HT1080 (cell line): ENCODE data around the gene GGTA1. TPM values are rescaled to one million over a fixed set of nuclear protein-coding genes. Genes with fewer than 3 reads are reported as not detected.
"Not testable (repeated sequence)": the region's sequence is repeated elsewhere in the genome, so short reads cannot be mapped to it uniquely, and the experiment has no call there.

ENCODE experiments used
- DNase-seq: peaks from one replicate; pipeline ENCODE4 v3.0.0-alpha.2; 2015; ENCODE audit warnings: low read depth
- polyA plus RNA-seq, 2 experiments: library from polyadenylated mRNA; depleted of rRNA; stranded (reverse); fragments of >200 nt; gene quantifications; 2 replicates each; pipeline ENCODE4 v1.2.3, GENCODE V29; 2015
- total RNA-seq: library from RNA; depleted of rRNA; stranded (reverse); fragments of >200 nt; shearing (Covaris generic); gene quantifications from 2 replicates; pipeline ENCODE4 v1.2.3, GENCODE V29; 2014; rRNA removed

Gene GGTA1
- not detected in 2 replicates for total RNA-seq
- not detected in 2 replicates for polyA plus RNA-seq (2015; cell fraction: cytosol; rRNA removed)
- not detected in 2 replicates for polyA plus RNA-seq (2015; cell fraction: nucleus; rRNA removed)

- no peak for DNase-seq
These were observed at the start of gene GGTA1 for GRCh38 chr9:121499427-121500164. TSS of gene GGTA1 (minus strand) at chr9:121499844. CDS start at chr9:121467922, 31,922 bp downstream.

- DNase-seq: no peak
These were observed 49.0 kb upstream of the GGTA1 start for GRCh38 chr9:121548666-121549065.

GRCh38 chr9:121545875-121546423 is 46.3 kb upstream of the GGTA1 start:
- DNase-seq: peak; percentile 90

- DNase-seq: no peak
These were observed 45.7 kb upstream of the GGTA1 start for GRCh38 chr9:121545150-121545874.

GRCh38 chr9:121542025-121542424 is 42.4 kb upstream of the GGTA1 start:
- no peak for DNase-seq

GRCh38 chr9:121541256-121541655 is 41.6 kb upstream of the GGTA1 start:
- DNase-seq: no peak

- DNase-seq: no peak
These were observed 38.6 kb upstream of the GGTA1 start for GRCh38 chr9:121538221-121538620.

GRCh38 chr9:121537283-121537682 is 37.6 kb upstream of the GGTA1 start:
- DNase-seq: no peak

- no peak for DNase-seq
These were observed 33.2 kb upstream of the GGTA1 start for GRCh38 chr9:121532881-121533280.

- peak; percentile 96 for DNase-seq
These were observed 29.8 kb upstream of the GGTA1 start for GRCh38 chr9:121529237-121529987.

GRCh38 chr9:121528642-121529041 is 29.0 kb upstream of the GGTA1 start:
- DNase-seq: no peak

- no peak for DNase-seq
These were observed 27.7 kb upstream of the GGTA1 start for GRCh38 chr9:121527371-121527770.

- DNase-seq: not testable (repeated sequence)
These were observed 20.0 kb upstream of the GGTA1 start for GRCh38 chr9:121519688-121520087.

- DNase-seq: no peak
These were observed 19.0 kb upstream of the GGTA1 start for GRCh38 chr9:121518634-121519033.

GRCh38 chr9:121513166-121513565 is 13.5 kb upstream of the GGTA1 start:
- DNase-seq: not testable (repeated sequence)

- no peak for DNase-seq
These were observed 11.3 kb upstream of the GGTA1 start for GRCh38 chr9:121510766-121511550.

GRCh38 chr9:121509180-121509579 is 9.5 kb upstream of the GGTA1 start:
- DNase-seq: no peak

GRCh38 chr9:121508415-121508814 is 8.8 kb upstream of the GGTA1 start:
- no peak for DNase-seq

- no peak for DNase-seq
These were observed 6.5 kb upstream of the GGTA1 start for GRCh38 chr9:121505903-121506735.

- no peak for DNase-seq
These were observed 3.8 kb upstream of the GGTA1 start for GRCh38 chr9:121503444-121503843.
